Ectodermal cell (in vitro differentiated cells): ENCODE measurements around the gene CASQ2.

ENCODE experiments used
- H3K27ac ChIP-seq: 2 replicates; pipeline ENCODE4 v1.7.0; 2013; ENCODE audit warnings: mild to moderate bottlenecking, low read depth, low read length; ENCODE audit not compliant: insufficient read depth, poor library complexity, severe bottlenecking
- H3K27me3 ChIP-seq: 2 replicates; pipeline ENCODE4 v1.7.0; 2013; ENCODE audit warnings: mild to moderate bottlenecking, low read length; ENCODE audit not compliant: insufficient read depth, control insufficient read depth, poor library complexity, severe bottlenecking
- H3K36me3 ChIP-seq: one replicate; pipeline ENCODE4 v1.7.0; 2013; ENCODE audit warnings: low read length; ENCODE audit not compliant: control insufficient read depth, insufficient read depth
- H3K4me1 ChIP-seq: one replicate; pipeline ENCODE4 v1.7.0; 2013; ENCODE audit warnings: low read length; ENCODE audit not compliant: control insufficient read depth, insufficient read depth
- H3K4me3 ChIP-seq: 2 replicates; pipeline ENCODE4 v1.7.0; 2013; ENCODE audit warnings: low read depth, low read length, control low read depth; ENCODE audit not compliant: insufficient read depth
- H3K9me3 ChIP-seq: 2 replicates; pipeline ENCODE4 v1.7.0; 2013; ENCODE audit warnings: mild to moderate bottlenecking, low read length, moderate library complexity; ENCODE audit not compliant: control insufficient read depth
- WGBS, 2 experiments: methylation state at CpG; one replicate each; pipeline ENCODE4 v1.1.7; 2013; ENCODE audit warnings: missing lambda C conversion rate in 2 of 2; 5-methylcytosine and 5-hydroxymethylcytosine counted together

CASQ2 gene

GRCh38 chr1:115762779-115763178 is 5.7 kb downstream of the CASQ2 start:
- Histone ChIP-seq H3K27me3 (no peaks in the 10 kb centered on the region), H3K36me3 (no peaks in the 10 kb centered on the region), H3K4me3 (no peak overlapping the region), H3K4me1 (no peaks in the 10 kb centered on the region), H3K9me3 (no peaks in the 10 kb centered on the region), H3K27ac (no peak overlapping the region)
- WGBS, 2 experiments = 96 to 98% methylated on average over 3 of the region's 3 CpGs

- no peaks in the 10 kb centered on the region for H3K4me1 ChIP-seq
- H3K36me3 ChIP-seq = no peaks in the 10 kb centered on the region
- H3K27ac ChIP-seq = no peak overlapping the region
- H3K9me3 ChIP-seq = no peaks in the 10 kb centered on the region
- H3K4me3 ChIP-seq = no peak overlapping the region
- no peaks in the 10 kb centered on the region for H3K27me3 ChIP-seq
- WGBS, 2 experiments = 94 to 98% methylated on average over 7 of the region's 7 CpGs
Measured at GRCh38 chr1:115761601-115762302, 6.8 kb downstream of the CASQ2 start.

GRCh38 chr1:115757856-115758255 is 10.7 kb downstream of the CASQ2 start:
- Histone ChIP-seq H3K4me1 (no peaks in the 10 kb centered on the region), H3K27me3 (no peaks in the 10 kb centered on the region), H3K27ac (no peak overlapping the region), H3K36me3 (no peaks in the 10 kb centered on the region), H3K4me3 (no peak overlapping the region), H3K9me3 (no peaks in the 10 kb centered on the region)
- 47 to 60% methylated on average over 1 of the region's 1 CpG for WGBS, 2 experiments

DNA sequence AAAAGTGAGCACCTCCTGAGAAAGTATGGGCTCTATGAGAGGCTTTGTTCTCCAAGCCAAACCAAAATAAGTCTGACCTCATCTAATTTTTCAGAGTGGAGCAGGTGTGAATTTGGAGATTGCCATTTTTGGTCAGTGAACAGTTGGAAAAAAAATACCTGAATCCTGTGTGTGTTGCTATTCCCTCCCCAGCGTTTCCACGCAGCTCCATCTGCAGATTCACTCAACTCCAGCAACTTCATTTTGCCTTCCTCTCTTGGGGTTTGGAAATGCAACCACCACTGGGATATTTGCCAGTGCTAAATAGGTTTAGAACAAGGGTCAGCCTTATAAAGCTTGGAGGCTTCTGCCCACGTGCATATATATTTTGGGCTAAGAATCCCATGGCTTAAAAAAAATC is 11.2 kb downstream of the CASQ2 start:
- WGBS, 2 experiments = 84 to 90% methylated on average over 3 of the region's 3 CpGs
- Histone ChIP-seq H3K27ac (no peak overlapping the region), H3K9me3 (no peaks in the 10 kb centered on the region), H3K4me3 (no peak overlapping the region), H3K27me3 (no peaks in the 10 kb centered on the region), H3K4me1 (no peaks in the 10 kb centered on the region), H3K36me3 (no peaks in the 10 kb centered on the region)

GRCh38 chr1:115755456-115756370 is 12.8 kb downstream of the CASQ2 start:
- no peaks in the 10 kb centered on the region for H3K27me3 ChIP-seq
- no peak overlapping the region for H3K27ac ChIP-seq
- H3K36me3 ChIP-seq = no peaks in the 10 kb centered on the region
- WGBS, 2 experiments = 94% methylated on average over 8 of the region's 8 CpGs
- H3K9me3 ChIP-seq = no peaks in the 10 kb centered on the region
- H3K4me1 ChIP-seq = no peaks in the 10 kb centered on the region
- H3K4me3 ChIP-seq = no peak overlapping the region

DNA sequence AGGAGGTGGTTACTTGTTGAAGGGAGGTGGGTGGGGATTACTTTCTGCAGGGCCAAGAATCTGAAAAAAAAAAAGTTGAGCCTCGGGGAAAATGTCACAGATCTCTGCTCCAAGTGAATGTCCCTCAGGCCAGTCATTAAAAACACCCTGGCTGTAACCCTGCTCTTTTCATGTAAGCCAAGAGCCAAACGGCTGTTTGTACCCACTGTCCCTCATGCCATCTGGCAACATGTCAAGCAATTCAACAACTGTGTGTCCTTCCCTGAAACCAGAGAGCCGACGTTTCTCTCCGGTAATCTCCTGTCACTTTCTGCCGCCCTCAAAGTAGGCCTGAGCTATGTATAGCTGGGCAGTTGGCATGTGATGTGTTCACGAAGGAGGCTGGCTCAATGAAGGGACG is 14.7 kb downstream of the CASQ2 start:
- H3K4me3 ChIP-seq = no peak overlapping the region
- no peaks in the 10 kb centered on the region for H3K27me3 ChIP-seq
- no peaks in the 10 kb centered on the region for H3K4me1 ChIP-seq
- no peak overlapping the region for H3K27ac ChIP-seq
- WGBS, 2 experiments = 82 to 85% methylated on average over 8 of the region's 8 CpGs
- no peaks in the 10 kb centered on the region for H3K36me3 ChIP-seq
- no peaks in the 10 kb centered on the region for H3K9me3 ChIP-seq

GRCh38 chr1:115753361-115753760 is 15.2 kb downstream of the CASQ2 start:
- H3K36me3 ChIP-seq = no peaks in the 10 kb centered on the region
- no peaks in the 10 kb centered on the region for H3K9me3 ChIP-seq
- no peaks in the 10 kb centered on the region for H3K27me3 ChIP-seq
- H3K27ac ChIP-seq = no peak overlapping the region
- no peak overlapping the region for H3K4me3 ChIP-seq
- no peaks in the 10 kb centered on the region for H3K4me1 ChIP-seq
- WGBS, 2 experiments = 80 to 88% methylated on average over 7 of the region's 7 CpGs

- no peaks in the 10 kb centered on the region for H3K4me1 ChIP-seq
- no peak overlapping the region for H3K27ac ChIP-seq
- no peak overlapping the region for H3K4me3 ChIP-seq
- 61 to 67% methylated on average over 3 of the region's 5 CpGs for WGBS, 2 experiments
- H3K27me3 ChIP-seq = no peaks in the 10 kb centered on the region
- H3K36me3 ChIP-seq = no peaks in the 10 kb centered on the region
- H3K9me3 ChIP-seq = no peaks in the 10 kb centered on the region
Measured at GRCh38 chr1:115748401-115749150, 19.9 kb downstream of the CASQ2 start.

GRCh38 chr1:115746021-115746690 is 22.4 kb downstream of the CASQ2 start:
- H3K27ac ChIP-seq = no peak overlapping the region
- no peak overlapping the region for H3K4me3 ChIP-seq
- WGBS, 2 experiments = 80 to 95% methylated on average over 5 of the region's 5 CpGs
- no peaks in the 10 kb centered on the region for H3K9me3 ChIP-seq
- H3K4me1 ChIP-seq = no peaks in the 10 kb centered on the region
- H3K36me3 ChIP-seq = no peaks in the 10 kb centered on the region
- no peaks in the 10 kb centered on the region for H3K27me3 ChIP-seq
